ENCODE measurements around the gene PIGQ.

The PIGQ gene

GRCh38 chr16:610513-611381, 41.0 kb downstream of the PIGQ start:
- no peak for FAIRE-seq

- FAIRE-seq = no peak
Observed at GRCh38 chr16:615122-615521, 45.4 kb downstream of the PIGQ start.

- no peak for FAIRE-seq
Observed at GRCh38 chr16:616733-617586, 47.2 kb downstream of the PIGQ start.

DNA sequence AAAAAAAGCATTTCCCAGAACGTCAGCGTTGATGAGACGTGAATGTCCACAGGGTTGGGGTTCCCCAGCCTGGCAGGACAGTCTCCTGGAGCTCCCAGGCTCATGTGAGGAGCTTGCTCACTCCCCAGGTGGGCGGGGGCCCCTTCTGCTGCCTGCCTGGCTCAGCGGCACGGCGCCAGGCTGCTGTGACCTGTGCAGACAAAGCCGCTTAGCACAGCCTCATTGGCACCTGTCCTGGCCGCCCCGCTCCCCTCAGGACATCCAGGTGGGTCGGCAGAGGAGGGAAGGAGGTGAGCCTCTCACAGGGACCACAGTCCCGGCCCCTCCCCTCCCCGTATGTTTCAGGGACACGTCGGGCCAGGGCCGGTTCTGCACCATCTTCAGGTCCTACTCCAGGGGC, 48.1 kb downstream of the PIGQ start:
- FAIRE-seq = no peak

- no peak for FAIRE-seq
Observed at GRCh38 chr16:619476-620100, 49.8 kb downstream of the PIGQ start.

GRCh38 chr16:620700-621525, 51.1 kb downstream of the PIGQ start:
- FAIRE-seq = no peak

DNA sequence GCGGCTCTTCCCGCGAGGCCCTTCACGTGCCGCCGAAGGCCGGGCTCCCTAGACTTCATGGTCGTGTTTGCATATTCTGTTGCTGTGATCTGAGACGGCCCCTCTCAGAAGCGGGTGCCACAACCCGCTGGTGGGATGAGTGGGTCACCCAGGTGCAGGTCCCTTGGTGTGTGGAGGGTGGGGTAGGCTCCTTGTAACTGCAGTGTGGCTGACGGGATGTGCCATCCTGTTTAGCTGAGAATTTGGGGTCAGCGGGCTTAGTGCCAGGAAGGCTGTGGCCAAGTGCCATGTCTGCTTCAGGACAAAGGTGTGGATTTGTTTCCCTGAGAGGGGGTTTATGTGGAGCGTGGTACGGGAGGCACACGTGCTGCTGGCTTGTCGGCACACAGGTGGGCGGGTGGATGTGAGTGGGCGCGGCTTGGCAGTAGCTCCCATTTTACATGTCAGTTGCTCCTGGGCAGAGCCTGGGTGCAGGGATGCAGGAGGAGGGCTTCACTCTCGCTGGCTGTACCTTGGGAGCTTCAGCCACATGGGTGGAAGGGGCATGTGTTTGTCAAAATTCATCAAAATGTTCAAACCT, 51.8 kb downstream of the PIGQ start:
- no peak for FAIRE-seq

DNA sequence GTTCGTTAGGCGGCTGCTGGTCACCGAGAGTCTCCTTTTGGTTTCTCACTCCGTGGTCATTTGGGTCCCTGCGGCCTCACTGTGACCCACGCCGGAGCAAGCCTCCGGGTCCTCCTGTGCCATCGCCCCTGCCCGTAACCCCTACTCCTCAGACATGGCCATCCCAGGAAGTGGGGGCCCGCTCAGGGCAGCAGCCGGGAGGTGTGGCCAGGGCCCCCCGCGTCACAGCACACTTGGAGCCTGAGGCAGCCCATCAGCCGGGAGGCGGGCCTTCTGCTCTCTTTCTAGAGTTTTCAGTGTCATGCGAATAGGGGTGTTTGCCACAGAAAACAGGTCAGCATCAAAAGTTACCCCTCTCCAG, 53.1 kb downstream of the PIGQ start:
- no peak for FAIRE-seq

DNA sequence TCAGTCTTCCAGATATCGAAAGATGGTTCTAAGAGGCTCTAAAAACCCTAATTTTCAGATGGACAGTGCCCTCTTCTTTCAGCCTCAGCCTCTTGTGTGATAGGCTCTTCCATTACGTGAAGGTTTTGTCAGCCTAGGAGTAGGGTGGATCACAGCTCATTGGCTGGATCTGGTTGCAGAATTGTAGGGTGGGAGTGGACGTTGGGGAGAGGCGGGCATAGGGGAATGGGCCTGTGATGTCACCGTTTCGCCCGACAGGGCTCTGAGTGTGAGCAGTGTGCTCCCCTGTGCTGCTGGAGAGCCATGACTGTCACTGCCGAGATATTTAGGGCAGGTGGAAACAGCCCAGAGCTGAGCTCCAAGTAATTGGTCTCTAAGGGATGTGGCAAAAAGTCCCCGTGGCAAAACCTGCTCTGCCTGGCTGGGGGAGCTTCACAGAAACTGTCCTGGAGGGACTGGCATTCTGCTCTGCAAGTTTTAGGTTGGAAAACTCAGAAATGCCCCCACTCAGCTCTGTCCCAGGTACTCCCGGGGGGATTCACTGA, 54.8 kb downstream of the PIGQ start:
- FAIRE-seq = no peak

GRCh38 chr16:625117-625976, 55.6 kb downstream of the PIGQ start:
- FAIRE-seq = no peak

DNA sequence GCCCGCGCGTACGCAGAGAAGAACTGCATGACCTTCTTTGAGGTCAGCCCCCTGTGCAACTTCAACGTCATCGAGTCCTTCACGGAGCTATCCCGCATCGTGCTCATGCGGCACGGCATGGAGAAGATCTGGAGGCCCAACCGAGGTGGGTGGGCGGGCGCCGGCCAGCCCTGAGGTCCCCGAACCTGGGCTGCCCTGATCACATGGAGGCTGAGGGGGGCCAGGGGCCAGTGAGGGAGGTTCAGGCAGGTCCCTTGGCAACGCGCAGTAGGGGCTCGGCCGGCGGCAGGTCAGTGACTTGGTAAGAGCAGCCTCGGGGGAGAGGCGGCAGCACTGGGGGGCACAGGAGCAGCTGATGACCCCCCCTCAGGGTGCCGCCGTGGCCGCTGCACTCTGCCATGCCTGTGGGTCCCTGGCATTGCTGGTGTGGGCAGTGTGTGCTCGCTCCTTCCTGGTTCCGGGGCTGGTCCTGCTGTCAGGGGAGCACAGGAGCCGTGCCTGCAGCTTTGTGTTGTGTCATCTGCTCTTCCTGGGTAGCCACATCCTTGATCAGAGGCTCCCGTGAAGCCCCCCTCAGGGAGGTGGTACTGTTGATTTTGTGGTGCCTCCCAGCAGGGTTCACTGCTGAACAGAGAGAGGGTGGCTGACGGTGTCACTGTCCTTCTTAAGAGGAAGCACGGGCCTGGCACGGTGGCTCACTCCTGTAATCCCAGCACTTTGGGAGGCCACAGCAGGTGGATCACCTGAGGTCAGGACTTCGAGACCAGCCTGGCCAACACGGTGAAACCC, 56.4 kb downstream of the PIGQ start:
- FAIRE-seq = no peak

DNA sequence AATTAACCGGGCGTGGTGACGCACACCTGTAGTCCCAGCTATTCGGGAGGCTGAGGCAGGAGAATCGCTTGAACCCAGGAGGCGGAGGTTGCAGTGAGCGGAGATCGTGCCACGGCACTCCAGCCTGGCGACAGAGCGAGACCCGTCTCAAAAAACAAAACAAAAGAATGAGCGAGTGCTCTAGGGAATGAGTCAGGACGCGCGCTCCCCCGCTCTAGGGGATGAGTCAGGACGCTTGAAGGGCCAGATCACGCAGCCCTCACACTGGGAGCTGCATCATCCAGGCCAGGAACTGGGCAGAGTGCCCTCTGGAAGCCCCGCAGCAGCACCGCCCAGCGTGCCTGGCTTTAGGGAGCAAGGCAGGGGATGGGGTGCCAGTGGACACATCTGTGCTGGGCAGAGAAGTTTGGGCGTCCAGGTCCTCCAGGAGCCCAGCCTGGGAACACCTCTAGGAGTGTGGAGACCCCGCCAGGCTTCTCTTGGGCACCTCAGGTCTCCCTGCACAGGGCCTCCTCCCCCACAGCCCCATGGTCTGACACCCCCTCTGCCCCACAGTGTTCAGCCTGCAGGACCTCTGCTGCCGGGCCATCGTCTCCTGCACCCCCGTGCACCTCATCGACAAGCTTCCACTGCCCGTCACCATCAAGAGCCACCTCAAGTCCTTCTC, 57.2 kb downstream of the PIGQ start:
- no peak for FAIRE-seq

DNA sequence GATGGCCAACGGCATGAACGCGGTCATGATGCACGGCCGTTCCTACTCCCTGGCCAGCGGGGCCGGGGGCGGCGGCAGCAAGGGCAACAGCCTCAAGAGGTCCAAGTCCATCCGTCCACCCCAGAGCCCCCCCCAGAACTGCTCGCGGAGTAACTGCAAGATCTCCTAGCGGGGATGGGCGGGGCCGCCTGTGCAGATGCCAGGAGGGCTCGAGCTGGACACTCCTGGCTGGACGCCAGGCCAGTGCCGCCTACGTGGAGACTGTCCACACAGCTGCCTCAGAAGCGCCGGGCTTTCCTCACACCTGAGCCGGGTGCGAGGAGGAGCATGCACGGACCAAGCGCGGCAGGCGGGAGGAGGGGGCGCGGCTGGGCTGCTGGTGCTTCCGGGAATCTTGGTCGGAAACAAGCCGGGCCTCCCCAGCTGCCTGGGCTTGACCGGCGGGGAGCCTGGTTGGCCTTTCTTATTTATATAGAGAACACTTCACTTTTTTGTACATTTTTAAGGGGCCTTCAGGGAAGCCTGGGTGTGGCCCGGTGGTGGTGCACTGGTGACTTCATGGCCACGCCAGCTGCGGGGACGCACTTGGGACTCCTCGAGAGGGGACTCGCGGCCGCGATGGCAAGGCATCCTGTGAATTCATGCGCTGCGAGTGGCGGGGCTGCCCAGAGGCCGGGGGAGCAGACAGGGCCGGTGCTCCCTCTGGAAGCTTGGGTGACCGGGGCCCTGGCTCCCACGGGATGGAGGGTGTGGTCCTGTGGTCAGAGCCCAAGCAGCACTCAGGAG, 57.9 kb downstream of the PIGQ start:
- FAIRE-seq = no peak

DNA sequence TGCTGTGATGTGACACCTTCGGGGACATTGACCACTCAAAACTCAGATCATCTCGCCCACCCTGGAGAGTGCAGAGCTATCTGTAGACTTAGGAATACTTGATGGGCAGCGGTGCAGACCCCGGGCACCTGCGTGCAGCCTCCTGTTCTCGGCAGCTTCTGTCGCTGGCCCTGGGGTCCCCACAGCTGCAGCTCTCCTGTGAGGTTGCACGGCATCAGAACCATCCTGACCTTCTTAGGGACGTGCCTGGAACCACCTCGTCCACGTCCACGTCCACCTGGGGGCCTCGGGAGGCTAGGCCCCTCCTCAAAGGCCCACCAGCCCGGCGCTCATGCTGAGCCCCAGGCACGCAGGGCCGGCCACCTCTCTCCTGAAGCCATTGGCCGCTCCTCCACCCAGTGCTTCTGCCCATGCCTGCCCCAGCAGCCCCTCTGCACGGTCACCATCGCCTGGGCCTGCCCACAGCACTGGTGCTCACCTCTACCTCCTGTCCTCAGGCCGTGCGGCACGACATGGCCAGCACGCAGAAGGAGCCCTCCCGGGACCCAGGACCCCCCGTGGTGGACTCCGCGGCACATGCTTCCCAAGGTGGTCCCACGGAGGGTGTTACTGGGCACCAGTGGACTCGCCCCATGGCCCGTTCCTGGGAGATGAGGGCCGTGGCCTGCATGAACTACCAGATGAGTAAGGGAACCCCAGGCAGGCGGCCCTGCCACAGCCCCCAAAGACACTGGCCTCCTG, 58.7 kb downstream of the PIGQ start:
- FAIRE-seq = no peak

- FAIRE-seq = no peak
Observed at GRCh38 chr16:629185-629832, 59.5 kb downstream of the PIGQ start.

GRCh38 chr16:629833-630248, 60.1 kb downstream of the PIGQ start:
- no peak for FAIRE-seq

GRCh38 chr16:630249-630814, 60.6 kb downstream of the PIGQ start:
- no peak for FAIRE-seq

Measured in islet of Langerhans (tissue), 1 donor.